ENCODE data around the gene KCNK4.

The KCNK4 gene

DNA sequence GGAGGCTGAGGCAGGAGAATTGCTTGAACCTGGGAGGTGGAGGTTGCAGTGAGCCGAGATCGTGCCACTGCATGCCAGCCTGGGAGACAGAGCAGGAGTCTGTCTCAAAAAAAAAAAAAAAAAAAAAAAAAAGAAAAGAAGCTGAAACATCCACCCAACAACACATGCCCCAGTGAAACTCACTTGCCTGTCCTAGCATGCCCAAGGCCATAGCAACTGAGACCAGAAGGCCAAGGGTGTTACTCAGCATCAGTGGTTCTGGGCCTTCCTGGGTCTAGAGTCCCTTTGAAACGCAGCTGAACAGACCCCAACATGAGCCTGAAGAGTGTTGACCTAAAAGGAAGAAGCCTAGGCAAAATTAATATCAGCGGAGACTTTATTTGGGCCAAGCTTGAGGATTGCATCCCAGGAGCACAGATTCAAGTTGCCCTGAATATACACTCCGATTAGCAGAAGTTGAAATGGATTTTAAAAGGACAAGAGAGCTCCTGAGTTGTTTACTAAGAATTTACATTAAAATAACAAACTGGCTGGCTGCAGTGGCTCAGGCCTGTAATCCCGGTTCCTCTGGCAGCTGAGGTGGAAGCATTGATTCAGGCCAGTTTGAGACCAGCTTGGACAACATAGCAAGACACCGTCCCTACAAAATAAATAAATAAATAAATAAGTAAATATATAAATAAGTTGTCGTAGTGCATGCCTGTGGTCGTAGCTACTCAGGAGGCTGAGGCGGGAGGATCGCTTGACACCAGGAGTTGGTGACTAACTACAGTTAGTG, 33.8 kb downstream of the KCNK4 start:
- DNase-seq (ENCODE audit: low spot score) = no peak

DNA sequence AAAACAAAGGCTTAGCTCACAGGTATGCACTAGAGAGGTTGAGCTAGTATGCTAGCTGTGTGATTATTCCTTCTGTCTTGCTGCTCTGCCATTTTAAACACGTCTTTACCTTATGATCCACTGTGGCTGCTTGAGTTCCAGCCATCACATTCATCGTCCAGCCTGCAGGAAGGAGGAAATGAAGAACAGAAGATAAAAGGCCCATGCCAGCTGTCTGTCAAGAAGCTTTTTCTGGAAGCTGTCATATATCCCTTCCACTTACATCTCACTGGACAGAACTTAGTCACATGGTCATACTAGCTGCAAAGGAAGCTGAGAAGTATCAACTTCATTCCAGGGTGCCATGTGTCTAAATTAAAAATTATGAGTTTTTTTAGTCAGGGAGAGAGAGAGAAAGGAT, 36.3 kb downstream of the KCNK4 start:
- DNase-seq (ENCODE audit: low spot score) = no peak

DNA sequence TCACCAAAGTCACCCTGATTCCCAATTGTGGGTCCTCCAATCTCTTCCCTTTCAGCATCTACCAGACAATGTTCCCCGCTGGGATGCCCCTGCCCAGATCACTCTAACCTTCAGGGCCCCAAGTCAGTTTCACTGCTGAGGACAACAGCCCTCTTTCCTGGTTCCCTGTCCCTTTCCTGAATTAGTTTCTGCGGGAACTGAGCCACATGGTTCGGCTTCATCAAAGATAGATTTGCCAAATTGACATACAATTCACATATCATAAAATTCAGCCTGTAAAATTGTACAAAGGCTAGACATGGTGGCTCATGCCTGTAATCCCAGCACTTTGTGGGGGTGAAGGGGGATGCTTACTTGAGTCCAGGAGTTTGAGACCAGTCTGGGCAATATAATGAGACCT, 36.9 kb downstream of the KCNK4 start:
- DNase-seq (ENCODE audit: low spot score) = no peak

DNA sequence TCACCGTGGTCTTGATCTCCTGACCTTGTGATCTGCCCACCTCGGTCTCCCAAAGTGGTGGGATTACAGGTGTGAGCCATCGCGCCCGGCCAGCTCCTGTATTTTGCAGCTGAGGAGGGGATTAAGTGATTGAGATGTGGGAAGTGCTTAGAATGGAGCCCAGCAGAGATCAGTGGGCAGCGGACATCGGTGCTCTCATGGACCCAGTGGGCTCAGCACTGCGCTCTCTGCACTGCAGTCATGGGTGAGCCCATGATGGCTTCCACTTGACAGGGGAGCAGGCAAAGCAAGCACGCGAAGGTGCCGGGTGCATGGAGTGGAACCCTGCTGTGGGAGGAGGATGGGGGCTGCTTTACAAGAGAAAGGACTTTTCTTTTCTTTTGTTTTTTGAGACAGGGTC, 39.8 kb downstream of the KCNK4 start:
- DNase-seq (ENCODE audit: low spot score) = no peak

DNA sequence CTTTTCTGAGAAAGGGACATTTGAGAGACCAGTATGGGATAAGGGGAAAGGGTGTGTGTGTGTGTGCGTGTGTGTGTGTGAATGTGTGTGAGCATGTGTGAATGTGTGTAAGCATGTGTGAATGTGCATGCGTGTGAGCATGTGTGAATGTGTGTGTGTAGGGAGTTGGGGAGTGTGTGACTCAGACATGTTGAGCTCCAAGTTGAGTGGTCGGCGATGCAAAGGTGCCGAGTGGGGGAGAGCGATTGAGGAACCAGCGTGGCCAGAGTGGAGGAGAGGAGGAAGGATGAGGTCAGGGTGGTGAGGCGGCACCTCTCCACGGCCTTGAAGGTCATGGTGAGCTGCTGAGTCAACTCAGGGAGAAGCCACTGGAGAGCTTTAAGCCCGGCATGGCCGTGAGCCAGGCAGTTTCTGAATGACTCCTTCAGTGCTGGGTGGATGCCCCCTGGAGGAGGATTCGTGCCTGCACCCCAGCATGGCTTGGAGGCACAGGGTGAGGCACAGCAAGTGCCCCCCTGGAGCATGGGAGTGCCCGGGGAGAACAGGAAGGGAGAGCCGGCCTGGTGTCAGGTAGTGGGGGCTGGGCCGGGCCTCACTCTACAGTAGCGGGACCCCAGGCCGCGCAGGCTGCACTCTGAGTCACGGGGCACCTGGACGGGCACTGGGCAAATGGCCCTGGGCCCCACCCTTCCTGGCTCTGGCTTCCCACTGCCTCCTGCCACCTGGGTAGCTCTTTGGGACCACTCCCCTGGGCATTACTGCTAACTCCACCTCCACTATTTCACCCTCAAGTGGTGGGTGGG, 40.7 kb downstream of the KCNK4 start:
- peak; percentile 87 for DNase-seq (ENCODE audit: low spot score)

DNA sequence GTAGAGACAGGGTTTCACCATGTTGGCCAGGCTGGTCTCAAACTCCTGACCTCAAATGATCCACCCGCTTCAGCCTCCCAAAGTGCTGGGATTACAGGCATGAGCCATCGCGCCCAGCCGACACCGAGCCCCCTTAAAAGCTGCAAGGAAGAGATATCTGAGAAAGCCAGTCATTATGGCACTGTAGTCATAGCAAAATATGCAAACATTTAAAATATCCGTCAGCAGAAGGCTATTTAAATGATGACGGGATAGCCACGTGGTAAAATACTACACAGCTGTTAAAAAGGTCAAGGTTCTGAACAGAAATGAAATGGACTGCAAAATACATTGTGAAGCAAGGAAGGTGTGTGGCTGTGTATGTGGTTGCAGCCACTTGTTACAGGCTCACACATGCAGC, 42.5 kb downstream of the KCNK4 start:
- no peak for DNase-seq (ENCODE audit: low spot score)

DNA sequence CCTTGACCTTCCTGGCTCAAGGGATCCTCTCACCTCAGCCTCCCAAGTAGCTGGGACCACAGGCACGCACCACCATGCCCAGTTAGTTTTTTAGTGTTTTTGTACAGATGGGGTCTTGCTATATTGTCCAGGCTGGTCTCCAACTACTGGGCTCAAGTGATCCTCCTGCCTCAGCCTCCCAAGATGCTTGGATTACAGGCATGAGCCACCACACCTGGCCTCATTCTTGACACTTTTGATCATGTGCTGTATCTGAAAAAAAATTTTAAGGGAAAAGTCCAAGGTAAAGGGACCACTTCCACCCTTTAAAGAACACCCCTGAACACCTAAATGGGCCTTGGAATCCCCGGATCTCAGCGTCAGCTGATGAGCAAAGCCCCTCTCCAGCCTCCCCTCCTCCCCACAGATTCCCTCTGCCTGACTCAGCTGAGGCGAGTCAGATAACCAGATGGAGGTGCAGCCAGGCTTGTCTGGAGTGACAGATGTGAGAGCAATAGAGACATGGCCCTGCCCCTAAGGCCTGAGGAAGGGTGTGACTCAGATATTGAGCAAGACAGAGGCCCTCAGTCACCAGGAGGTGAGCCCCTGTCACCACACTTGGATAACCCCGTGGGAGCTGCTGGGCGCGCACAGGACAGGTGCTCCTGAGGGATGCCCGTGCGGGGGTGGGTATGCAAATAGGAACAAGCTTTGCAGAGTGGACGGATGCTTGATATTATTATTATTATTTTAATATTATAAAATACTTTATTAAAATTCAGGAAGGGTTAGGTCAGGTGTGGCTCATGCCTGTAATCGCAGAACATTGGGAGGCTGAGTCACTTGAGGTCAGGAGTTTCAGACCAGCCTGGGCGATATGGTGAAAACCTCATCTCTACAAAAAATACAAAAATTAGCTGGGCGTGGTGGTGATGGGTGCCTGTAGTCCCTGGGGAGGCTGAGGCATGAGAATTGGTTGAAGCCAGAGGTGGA, 43.9 kb downstream of the KCNK4 start:
- peak; percentile 91 for DNase-seq (ENCODE audit: low spot score)

DNA sequence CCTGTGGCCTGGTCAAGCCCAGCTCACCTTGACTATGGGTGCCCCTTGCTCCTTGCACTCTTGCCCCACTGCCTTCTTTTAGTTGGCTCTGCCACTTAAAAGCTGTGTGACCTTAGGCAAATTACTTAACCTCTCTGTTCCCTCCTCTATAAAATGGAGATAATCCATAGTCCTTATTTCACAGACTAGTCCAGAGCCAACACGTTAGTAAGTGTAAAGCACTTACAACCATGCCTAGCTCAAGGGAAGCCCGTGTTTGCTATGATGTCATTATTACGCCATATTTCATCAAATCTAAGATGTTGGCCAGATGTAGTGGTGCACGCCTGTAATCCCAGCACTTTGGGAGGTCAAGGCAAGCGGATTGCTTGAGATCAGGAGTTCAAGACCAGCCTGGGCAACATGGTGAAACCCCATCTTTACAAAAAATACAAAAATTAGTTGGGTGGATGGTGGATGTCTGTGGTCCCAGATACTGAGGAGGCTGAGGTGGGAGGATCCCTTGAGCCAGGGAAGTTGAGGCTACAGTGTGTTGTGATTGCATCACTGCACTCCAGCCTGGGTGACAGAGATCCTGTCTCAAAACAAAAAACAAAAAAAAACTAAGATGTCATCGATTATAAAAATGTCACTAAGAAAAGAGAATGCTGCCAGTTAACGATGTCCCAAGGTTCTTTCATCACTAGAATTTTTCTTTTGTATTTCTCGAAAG, 46.6 kb downstream of the KCNK4 start:
- no peak for DNase-seq (ENCODE audit: low spot score)

DNA sequence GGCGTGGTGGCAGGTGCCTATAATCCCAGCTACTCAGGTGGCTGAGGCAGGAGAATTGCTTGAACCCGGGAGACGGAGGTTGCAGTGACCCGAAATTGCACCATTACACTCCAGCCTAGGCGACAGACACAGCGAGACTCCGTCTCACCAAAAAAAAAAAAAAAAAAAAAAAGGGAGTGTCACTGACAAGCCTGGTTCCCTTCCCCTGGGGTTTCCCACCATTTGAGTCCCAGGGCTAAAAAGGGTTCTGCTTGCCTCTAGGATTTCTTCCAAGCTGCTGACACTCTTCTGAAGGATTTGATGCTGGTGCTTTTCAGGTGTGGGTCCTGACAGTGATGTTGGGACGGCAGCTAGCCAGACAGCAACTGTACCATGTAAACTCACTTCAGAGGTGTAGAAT, 47.6 kb downstream of the KCNK4 start:
- no peak for DNase-seq (ENCODE audit: low spot score)

DNA sequence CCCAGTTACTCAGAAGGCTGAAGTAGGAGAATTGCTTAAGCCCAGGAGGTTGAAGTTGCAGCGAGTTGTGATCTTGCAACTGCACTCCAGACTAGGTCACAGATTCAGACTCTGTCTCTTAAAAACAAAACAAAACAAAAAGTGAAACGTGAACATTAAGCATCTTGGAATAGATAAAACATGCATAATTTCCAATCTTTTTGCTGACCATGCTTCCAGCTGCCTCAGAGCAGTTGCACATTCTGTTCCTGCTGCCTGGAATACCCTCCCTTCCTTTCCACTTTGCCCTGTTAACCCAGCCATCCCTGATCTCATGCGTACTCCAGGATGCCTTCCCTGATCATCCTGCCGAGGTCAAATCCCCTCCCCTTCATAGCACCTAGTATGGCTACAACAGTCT, 48.2 kb downstream of the KCNK4 start:
- no peak for DNase-seq (ENCODE audit: low spot score)

DNA sequence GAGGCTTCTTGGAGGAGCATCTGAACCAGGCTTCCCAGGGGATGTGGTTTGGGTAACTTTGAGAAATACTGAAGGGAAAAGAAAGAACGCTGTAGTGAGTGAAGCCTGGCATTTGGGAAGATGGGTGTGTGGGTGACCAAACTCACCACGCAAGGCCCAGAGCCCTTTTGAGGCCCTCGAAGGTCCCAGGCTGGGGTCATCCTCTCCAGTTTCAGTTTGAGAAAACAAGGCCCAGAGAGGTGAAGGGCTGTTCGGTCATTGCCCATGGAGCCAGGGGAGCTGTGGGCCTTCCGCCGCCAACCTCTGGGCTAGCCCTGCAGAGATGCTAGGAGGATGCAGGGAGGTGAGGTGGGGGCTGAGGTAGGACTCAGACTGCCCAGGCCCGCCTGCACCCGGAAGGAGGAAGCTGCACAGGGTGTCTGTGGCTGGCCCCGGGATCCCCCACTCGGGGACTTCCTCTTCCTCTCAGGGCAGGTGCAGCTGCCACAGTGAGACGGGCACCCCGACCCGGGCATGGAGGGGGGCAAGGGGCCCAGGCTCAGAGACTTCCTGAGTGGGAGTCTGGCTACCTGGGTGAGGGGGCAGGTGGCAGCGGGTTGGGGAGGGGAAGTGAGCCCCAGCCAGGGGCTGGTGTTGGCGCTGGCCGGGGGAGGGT, 48.8 kb downstream of the KCNK4 start, which contains the start of gene CCDC88B:
TSS of gene CCDC88B (plus strand) at position 451 of the 655 bp plus-strand sequence. CDS start at position 514, 63 bp downstream.
- no peak for DNase-seq (ENCODE audit: low spot score)

DNA sequence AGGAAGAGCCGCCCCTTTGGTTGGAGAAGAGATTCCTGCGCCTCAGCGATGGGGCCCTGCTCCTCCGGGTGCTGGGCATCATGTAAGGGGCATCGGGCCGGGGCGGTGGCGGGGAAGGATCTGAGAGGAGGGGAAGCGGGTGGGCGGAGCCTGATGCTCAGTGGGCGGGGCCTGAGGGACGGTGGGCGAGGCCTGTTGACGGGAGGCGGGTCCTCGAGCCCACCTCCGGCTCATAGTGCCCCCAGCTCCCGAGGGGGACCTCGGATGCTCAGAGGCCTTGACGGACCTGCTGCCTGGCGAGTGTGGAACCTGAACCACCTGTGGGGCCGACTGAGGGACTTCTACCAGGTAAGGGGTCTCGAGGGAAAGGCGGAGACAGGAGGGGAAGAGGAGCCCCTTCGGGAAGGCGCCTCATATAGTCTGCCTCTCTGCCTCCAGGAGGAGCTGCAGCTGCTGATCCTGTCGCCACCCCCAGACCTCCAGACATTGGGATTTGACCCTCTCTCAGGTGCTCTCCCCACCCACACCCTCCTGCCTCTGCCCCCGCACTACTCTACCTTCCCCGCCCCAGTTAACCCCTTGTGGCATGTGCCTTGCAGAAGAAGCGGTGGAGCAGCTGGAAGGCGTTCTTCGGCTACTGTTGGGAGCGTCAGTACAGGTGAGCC, 49.7 kb downstream of the KCNK4 start:
- DNase-seq (ENCODE audit: low spot score) = no peak

DNA sequence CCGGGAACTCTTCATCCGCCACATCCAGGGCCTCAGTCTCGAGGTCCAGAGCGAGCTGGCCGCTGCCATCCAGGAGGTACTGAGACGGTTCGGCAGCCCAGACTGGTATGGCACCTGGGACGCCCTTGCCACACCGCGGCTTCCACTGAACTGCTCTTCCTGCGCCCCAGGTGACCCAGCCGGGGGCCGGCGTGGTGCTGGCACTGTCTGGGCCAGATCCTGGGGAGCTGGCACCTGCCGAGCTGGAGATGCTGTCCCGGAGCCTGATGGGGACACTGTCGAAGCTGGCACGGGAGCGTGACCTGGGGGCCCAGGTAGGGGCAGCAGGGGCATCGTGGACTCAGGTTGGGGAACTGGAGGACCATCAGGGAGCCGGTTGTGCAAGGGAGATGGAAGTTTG, 50.3 kb downstream of the KCNK4 start:
- no peak for DNase-seq (ENCODE audit: low spot score)

DNA sequence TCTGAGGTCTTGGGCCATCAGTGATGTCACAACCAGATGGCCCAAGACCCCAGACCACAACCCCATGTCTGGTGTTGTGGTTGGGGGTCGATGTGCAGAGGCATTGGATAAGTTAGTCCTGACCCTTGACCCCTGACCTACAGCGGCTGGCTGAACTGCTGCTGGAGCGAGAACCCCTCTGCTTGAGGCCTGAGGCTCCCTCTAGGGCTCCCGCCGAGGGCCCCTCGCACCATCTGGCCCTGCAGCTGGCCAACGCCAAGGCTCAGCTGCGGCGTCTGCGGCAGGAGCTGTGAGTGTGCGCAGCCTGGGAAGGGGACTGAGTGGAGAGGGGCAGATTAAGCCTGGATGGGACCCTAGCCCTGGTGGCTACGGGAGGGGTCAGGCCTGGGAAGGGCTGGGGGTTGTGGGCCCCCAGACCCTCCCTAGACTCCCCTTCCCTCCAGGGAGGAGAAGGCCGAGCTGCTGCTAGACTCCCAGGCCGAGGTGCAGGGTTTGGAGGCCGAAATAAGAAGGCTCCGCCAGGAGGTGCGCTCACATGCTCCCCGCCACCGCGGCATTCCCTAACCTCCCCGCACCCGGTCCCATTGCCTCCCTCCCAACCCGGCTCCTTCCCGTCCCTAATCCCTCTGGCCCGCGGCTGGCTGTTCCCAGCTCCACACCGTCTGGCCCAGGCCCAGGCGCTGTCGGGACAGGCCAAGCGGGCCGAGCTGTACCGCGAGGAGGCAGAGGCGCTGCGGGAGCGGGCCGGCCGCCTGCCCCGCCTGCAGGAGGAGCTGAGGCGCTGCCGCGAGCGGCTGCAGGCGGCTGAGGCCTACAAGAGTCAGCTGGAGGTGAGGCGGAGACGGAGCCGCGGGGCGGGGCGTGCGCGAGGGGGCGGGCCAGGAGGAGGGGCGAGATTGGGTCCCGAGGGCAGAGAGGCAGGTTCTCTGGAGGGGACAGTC, 51.0 kb downstream of the KCNK4 start:
- peak; percentile 97 for DNase-seq (ENCODE audit: low spot score)

DNA sequence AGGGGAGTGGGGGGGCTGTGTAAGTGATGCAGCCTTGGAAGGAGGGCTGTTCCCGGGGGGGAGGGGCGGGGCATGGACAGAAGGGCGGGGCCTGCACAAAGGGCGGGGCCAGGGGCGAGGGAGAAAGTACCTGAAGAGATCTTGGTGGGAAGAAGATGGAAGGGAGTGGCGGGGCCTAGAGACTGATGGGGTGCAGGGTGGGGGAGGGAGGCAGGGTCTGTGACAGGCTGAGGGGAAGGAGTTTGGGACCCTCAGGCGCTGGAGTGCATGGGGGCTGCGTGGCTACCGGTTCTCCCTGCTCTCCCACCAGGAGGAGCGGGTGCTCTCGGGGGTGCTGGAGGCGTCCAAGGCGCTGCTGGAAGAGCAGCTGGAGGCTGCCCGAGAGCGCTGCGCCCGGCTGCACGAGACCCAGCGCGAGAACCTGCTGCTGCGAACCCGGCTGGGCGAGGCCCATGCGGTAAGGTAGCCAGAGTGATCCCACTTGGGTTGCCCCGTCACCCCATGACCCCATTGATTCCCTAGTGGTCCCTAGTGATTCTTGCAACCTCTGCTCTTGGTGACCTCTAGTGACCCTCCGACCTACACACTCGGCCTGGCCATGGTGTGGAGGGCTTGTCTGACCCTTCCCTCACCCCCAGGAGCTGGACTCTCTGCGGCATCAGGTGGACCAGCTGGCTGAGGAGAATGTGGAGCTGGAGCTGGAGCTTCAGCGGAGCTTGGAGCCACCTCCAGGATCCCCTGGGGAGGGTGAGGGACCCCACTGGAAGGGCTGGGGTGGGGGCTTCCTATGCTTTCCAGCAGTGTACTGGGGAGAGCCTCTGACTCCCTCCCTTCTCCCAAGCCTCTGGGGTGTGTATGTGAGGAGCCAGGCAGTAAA, 52.0 kb downstream of the KCNK4 start:
- no peak for DNase-seq (ENCODE audit: low spot score)

DNA sequence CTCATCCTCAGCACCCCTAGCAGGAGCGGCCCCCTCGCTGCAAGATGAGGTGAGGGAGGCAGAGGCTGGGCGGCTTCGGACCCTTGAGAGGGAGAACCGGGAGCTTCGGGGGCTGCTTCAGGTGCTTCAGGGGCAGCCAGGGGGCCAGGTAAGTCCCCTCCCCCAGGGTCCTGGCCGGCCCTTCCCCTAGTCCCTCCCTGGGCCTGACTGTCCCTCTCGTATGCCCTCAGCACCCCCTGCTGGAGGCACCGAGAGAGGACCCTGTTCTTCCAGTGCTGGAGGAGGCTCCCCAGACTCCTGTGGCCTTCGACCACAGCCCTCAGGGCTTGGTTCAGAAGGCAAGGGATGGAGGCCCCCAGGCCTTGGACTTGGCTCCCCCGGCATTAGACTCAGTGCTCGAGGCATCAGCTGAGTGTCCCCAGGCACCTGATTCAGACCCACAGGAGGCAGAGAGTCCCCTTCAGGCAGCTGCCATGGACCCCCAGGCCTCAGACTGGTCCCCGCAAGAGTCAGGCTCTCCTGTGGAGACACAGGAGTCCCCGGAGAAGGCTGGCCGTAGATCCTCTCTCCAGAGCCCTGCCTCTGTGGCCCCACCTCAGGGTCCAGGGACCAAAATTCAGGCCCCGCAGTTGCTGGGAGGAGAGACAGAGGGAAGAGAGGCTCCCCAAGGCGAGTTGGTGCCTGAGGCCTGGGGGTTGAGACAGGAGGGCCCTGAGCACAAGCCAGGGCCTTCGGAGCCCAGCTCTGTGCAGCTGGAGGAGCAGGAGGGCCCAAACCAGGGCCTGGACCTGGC, 52.9 kb downstream of the KCNK4 start:
- DNase-seq (ENCODE audit: low spot score) = no peak

DNA sequence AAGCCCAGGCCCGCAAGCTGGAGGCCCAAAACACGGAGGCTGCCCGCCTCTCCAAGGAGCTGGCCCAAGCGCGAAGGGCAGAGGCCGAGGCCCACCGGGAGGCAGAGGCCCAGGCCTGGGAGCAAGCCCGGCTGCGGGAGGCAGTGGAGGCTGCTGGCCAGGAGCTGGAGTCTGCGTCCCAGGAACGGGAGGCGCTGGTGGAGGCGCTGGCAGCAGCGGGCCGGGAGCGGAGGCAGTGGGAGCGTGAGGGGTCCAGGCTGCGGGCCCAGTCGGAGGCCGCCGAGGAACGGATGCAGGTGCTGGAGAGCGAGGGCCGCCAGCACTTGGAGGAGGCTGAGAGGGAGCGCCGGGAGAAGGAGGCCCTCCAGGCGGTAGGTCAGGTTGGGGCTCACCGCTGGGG, 53.7 kb downstream of the KCNK4 start:
- no peak for DNase-seq (ENCODE audit: low spot score)

Data from AG20443 (cell line).